ENCODE results near the gene ITM2B. TPM values are rescaled to one million over a fixed set of nuclear protein-coding genes. Genes with fewer than 3 reads are reported as not detected.
"Not testable (repeated sequence)": the region's sequence is repeated elsewhere in the genome, so short reads cannot be mapped to it uniquely, and the experiment has no call there.

ITM2B gene
- total RNA-seq, 6 donors from 2014 or later = 90.1 to 854 (median 640) TPM

DNA sequence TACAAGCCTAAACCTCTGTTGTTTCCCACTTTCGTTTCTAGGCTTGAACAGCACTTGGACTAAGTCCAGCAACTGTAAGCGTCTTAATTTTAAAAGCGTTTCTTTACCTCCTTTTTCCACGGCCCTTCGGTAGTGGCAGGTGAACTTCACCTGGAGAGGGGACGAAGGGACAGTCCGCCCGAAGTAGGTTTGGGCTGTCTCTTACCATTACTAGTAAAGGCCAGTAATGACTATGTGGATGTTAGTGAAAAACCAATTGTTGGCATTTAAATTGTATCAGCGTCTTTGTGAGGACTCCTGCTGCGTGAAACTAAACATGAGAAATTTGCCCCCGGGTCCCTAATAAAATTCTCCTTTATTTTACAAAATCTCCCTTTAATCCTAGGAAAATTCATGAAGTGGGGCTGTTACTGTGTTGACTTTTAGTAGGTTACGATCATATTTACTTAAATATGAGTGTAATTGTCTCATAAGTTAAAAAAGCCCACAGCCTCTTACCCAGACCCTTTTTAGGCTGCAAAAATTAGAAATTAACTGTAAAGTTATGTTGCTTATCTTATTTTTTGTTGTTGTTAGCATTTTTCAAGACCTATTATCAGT is 983 bp downstream of the ITM2B start:
- Histone ChIP-seq H3K27me3 (no peaks in the 10 kb centered on the region), H3K4me3 (peak overlapping the region; percentile 42 to 95 (median 91)), H3K9me3 (no peaks in the 10 kb centered on the region), H3K36me3 (peaks cover 0 to under 1% (median 0%) of the 10 kb centered on the region in 4 donors), H3K4me1 (peaks cover 35 to 46% (median 45%) of the 10 kb centered on the region in 4 donors), H3K27ac (peak overlapping the region; percentile 98 to 100 (median 100))
- DNase-seq = no peak
- TF ChIP-seq POLR2A (IDR thresholded peaks at IDR 0.05) (no peak), EP300 (IDR thresholded peaks at IDR 0.05) (no peak), POLR2AphosphoS5 (IDR thresholded peaks at IDR 0.05) (no peak)
- TF ChIP-seq, protein P1, sequence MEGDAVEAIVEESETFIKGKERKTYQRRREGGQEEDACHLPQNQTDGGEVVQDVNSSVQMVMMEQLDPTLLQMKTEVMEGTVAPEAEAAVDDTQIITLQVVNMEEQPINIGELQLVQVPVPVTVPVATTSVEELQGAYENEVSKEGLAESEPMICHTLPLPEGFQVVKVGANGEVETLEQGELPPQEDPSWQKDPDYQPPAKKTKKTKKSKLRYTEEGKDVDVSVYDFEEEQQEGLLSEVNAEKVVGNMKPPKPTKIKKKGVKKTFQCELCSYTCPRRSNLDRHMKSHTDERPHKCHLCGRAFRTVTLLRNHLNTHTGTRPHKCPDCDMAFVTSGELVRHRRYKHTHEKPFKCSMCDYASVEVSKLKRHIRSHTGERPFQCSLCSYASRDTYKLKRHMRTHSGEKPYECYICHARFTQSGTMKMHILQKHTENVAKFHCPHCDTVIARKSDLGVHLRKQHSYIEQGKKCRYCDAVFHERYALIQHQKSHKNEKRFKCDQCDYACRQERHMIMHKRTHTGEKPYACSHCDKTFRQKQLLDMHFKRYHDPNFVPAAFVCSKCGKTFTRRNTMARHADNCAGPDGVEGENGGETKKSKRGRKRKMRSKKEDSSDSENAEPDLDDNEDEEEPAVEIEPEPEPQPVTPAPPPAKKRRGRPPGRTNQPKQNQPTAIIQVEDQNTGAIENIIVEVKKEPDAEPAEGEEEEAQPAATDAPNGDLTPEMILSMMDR (IDR thresholded peaks at IDR 0.05) = no peak
- peak in 1 of 2 donors; percentile 4 for ATAC-seq (ENCODE audit: low FRiP score in 2 of 2)
- 1% methylated on average over 12 of the region's 12 CpGs for WGBS, 2 donors

DNA sequence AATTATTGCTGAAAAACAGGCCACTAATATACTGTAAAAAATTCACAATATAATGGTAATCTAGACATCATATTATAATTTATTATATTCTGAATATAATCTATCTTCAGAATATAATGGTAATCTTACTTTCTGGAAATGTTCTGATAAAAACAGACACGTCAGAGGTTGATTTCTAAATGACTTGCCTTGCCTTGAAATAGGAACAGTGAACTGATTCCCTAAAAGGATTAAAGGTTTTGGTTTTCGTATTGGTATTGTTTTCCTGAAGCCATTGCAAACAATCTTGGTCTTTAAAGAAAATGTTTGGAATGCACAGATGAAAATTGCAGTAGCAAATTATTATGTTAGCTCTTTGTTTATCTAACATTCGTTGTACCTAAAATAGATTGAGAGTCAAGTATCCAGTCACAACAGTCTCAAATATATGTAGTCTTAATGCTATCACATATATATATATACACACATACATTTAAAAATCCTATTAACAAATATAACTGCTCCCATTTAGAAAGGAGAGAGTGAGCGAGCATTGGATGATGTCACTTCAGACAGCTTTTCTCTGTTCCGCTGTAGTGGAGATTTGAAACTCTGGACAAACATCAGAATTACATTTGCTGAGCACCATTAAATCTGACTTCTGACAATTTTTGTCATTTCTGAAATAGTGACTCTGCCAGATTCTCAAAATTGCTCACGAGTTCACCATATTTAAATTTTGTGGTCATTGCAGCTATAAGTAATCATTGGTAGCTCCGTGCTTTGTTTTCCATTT is 1.7 kb downstream of the ITM2B start:
- TF ChIP-seq, protein P1 (IDR thresholded peaks at IDR 0.05) = no peak
- TF ChIP-seq EP300 (IDR thresholded peaks at IDR 0.05) (no peak), POLR2AphosphoS5 (IDR thresholded peaks at IDR 0.05) (no peak), POLR2A (IDR thresholded peaks at IDR 0.05) (no peak)
- WGBS, 2 donors = 5 to 9% methylated on average over 7 of the region's 7 CpGs
- H3K9me3 ChIP-seq = no peaks in the 10 kb centered on the region
- peaks cover 0 to 5% (median 4%) of the 10 kb centered on the region in 4 donors for H3K36me3 ChIP-seq
- H3K27ac ChIP-seq = peak overlapping the region; percentile 98 to 100 (median 100)
- H3K4me3 ChIP-seq = peak overlapping the region; percentile 42 to 95 (median 91)
- H3K4me1 ChIP-seq = peaks cover 41 to 54% (median 52%) of the 10 kb centered on the region in 4 donors
- DNase-seq (no peak), ATAC-seq (ENCODE audit: low FRiP score in 2 of 2) (no peak)
- no peaks in the 10 kb centered on the region for H3K27me3 ChIP-seq

- WGBS, 2 donors = 5 to 11% methylated on average over 7 of the region's 7 CpGs
- ATAC-seq (ENCODE audit: low FRiP score in 2 of 2) = peak in 1 of 2 donors; percentile 42
- Histone ChIP-seq H3K36me3 (peaks cover 0 to 10% (median 4%) of the 10 kb centered on the region in 4 donors), H3K9me3 (no peaks in the 10 kb centered on the region), H3K27ac (peak overlapping the region; percentile 98 to 100 (median 100)), H3K4me3 (peak overlapping the region; percentile 42 to 95 (median 91)), H3K27me3 (no peaks in the 10 kb centered on the region), H3K4me1 (peaks cover 48 to 60% (median 58%) of the 10 kb centered on the region in 4 donors)
- TF ChIP-seq POLR2AphosphoS5 (IDR thresholded peaks at IDR 0.05) = peak in 1 of 2 donors; percentile 63
- peak in 2 of 4 donors; percentile 27 to 45 for TF ChIP-seq POLR2A (IDR thresholded peaks at IDR 0.05)
- TF ChIP-seq EP300 (IDR thresholded peaks at IDR 0.05) = no peak
- TF ChIP-seq, protein P1 (IDR thresholded peaks at IDR 0.05) = no peak
- peak in 1 of 2 donors; percentile 67 for DNase-seq
Observed at GRCh38 chr13:48235341-48236135, 2.5 kb downstream of the ITM2B start.

- H3K36me3 ChIP-seq = peaks cover 0 to 16% (median 4%) of the 10 kb centered on the region in 4 donors
- TF ChIP-seq, protein P1 (IDR thresholded peaks at IDR 0.05) = no peak
- TF ChIP-seq EP300 (IDR thresholded peaks at IDR 0.05) = peak in 1 of 4 donors; percentile 35
- TF ChIP-seq POLR2A (IDR thresholded peaks at IDR 0.05) = no peak
- TF ChIP-seq POLR2AphosphoS5 (IDR thresholded peaks at IDR 0.05) = peak; percentile 37 to 68
- H3K4me3 ChIP-seq = peak overlapping the region; percentile 16 to 95 (median 91)
- H3K9me3 ChIP-seq = no peaks in the 10 kb centered on the region
- peaks cover 60 to 72% (median 69%) of the 10 kb centered on the region in 4 donors for H3K4me1 ChIP-seq
- DNase-seq (no peak), ATAC-seq (ENCODE audit: low FRiP score in 2 of 2) (peak in 1 of 2 donors; percentile 8)
- 22 to 24% methylated on average over 3 of the region's 3 CpGs for WGBS, 2 donors
- H3K27me3 ChIP-seq = no peaks in the 10 kb centered on the region
- H3K27ac ChIP-seq = peak overlapping the region; percentile 98 to 100 (median 100)
Observed at GRCh38 chr13:48236528-48237353, 3.7 kb downstream of the ITM2B start.

GRCh38 chr13:48239369-48239768 is 6.4 kb downstream of the ITM2B start:
- peaks cover 64 to 83% (median 79%) of the 10 kb centered on the region in 4 donors for H3K4me1 ChIP-seq

More at GRCh38 chr13:48239369-48239768, 6.4 kb downstream of the ITM2B start:
- not testable (repeated sequence) for H3K27me3 ChIP-seq; ATAC-seq (ENCODE audit: low FRiP score in 2 of 2); DNase-seq; H3K4me3 ChIP-seq; H3K9me3 ChIP-seq
- Histone ChIP-seq H3K36me3 (peaks cover 0 to 16% (median 4%) of the 10 kb centered on the region in 4 donors), H3K27ac (peak overlapping the region in 2 of 4 donors; percentile 10 to 98)
- WGBS, 2 donors = 95 to 96% methylated on average over 6 of the region's 6 CpGs

Measured in upper lobe of left lung (tissue), 6 donors.